ENCODE data around the gene PITX2. TPM values are rescaled to one million over a fixed set of nuclear protein-coding genes. Genes with fewer than 3 reads are reported as not detected.

Gene PITX2
- polyA plus RNA-seq, 1 donor from 2014 or later = not detected

DNA sequence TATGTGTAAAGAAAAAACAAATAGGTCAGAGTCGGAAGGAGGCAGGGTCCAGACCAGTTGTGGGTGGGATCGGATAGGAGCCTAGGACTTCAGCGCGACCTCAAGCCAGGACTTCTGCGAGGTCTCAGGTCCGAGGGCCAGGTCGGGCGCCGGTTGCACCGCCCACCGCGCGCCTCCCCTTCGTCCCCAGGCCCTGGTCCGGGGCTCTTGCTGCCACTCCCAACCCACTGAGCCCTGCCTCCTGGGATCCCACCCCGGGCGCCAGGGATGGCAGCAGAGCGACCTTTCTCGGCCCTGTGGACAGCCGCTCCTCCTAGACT is 12.3 kb downstream of the PITX2 start (continued):
- TF ChIP-seq, protein P1, sequence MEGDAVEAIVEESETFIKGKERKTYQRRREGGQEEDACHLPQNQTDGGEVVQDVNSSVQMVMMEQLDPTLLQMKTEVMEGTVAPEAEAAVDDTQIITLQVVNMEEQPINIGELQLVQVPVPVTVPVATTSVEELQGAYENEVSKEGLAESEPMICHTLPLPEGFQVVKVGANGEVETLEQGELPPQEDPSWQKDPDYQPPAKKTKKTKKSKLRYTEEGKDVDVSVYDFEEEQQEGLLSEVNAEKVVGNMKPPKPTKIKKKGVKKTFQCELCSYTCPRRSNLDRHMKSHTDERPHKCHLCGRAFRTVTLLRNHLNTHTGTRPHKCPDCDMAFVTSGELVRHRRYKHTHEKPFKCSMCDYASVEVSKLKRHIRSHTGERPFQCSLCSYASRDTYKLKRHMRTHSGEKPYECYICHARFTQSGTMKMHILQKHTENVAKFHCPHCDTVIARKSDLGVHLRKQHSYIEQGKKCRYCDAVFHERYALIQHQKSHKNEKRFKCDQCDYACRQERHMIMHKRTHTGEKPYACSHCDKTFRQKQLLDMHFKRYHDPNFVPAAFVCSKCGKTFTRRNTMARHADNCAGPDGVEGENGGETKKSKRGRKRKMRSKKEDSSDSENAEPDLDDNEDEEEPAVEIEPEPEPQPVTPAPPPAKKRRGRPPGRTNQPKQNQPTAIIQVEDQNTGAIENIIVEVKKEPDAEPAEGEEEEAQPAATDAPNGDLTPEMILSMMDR (IDR thresholded peaks at IDR 0.05; ENCODE audit: poor library complexity, severe bottlenecking) = no peak

DNA sequence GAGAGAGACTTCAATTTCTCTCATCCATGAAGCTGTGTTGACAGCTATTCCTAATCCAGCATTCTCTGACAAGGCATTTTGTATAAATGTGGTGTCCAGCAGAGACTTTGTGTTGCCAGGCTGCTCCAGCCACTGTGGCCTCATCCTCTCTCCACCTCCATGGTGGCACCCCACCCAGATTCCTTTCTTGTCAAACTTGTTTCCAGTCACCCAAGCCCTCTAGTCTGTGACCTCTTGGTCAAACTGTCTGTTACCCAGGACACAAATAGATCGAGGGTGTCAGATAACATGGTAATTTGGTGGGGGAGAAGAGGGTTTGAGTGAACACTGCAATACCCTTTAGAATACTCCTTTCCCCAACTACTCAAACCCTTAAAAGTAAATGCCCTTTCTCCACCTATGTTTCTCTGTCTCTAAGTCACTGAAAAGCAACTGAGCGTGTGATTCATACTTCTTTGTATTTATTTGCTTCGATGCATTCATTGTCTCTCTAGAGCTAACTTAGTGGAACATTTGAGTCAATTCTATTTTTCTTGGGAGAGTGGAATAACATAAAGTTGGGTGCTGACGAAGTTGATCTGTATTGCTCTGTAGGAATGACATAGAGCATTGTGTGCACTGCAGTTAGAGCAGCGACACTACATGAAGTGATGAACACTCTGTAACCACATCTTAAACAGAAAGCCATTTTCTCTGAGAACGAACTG is 13.7 kb downstream of the PITX2 start:
- no peak overlapping the region for H2AFZ ChIP-seq (ENCODE audit: low read depth, low read length)
- H3F3A ChIP-seq (ENCODE audit: insufficient read depth, low read length, poor library complexity, severe bottlenecking) = no peaks in the 10 kb centered on the region
- no peak overlapping the region for H3K9ac ChIP-seq (ENCODE audit: low read length)
- no peak overlapping the region for H3K27ac ChIP-seq (ENCODE audit: low read length)
- no peak overlapping the region for H3K4me3 ChIP-seq (ENCODE audit: low read length)
- H3K9me2 ChIP-seq (ENCODE audit: insufficient read depth, low read length) = no peaks in the 10 kb centered on the region
- no peak overlapping the region for H3K4me2 ChIP-seq (ENCODE audit: low read length)
- TF ChIP-seq, protein P2, sequence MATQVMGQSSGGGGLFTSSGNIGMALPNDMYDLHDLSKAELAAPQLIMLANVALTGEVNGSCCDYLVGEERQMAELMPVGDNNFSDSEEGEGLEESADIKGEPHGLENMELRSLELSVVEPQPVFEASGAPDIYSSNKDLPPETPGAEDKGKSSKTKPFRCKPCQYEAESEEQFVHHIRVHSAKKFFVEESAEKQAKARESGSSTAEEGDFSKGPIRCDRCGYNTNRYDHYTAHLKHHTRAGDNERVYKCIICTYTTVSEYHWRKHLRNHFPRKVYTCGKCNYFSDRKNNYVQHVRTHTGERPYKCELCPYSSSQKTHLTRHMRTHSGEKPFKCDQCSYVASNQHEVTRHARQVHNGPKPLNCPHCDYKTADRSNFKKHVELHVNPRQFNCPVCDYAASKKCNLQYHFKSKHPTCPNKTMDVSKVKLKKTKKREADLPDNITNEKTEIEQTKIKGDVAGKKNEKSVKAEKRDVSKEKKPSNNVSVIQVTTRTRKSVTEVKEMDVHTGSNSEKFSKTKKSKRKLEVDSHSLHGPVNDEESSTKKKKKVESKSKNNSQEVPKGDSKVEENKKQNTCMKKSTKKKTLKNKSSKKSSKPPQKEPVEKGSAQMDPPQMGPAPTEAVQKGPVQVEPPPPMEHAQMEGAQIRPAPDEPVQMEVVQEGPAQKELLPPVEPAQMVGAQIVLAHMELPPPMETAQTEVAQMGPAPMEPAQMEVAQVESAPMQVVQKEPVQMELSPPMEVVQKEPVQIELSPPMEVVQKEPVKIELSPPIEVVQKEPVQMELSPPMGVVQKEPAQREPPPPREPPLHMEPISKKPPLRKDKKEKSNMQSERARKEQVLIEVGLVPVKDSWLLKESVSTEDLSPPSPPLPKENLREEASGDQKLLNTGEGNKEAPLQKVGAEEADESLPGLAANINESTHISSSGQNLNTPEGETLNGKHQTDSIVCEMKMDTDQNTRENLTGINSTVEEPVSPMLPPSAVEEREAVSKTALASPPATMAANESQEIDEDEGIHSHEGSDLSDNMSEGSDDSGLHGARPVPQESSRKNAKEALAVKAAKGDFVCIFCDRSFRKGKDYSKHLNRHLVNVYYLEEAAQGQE (IDR thresholded peaks at IDR 0.05; ENCODE audit: borderline replicate concordance) = no peak
- TF ChIP-seq SMC3 (conservative IDR thresholded peaks at IDR 0.05; ENCODE audit: poor library complexity) = no peak
- TF ChIP-seq, protein P1 (IDR thresholded peaks at IDR 0.05; ENCODE audit: poor library complexity, severe bottlenecking) = no peak
- no peak for TF ChIP-seq TAF1 (IDR thresholded peaks at IDR 0.05; ENCODE audit: low read depth)
- TF ChIP-seq EZH2 (IDR thresholded peaks at IDR 0.05; ENCODE audit: borderline replicate concordance, insufficient read depth, low read length, poor library complexity, severe bottlenecking) = no peak
- TF ChIP-seq RAD21 (conservative IDR thresholded peaks at IDR 0.05) = no peak
- TF ChIP-seq MXI1 (conservative IDR thresholded peaks at IDR 0.05; ENCODE audit: poor library complexity, severe bottlenecking) = no peak
- TF ChIP-seq EP300 (conservative IDR thresholded peaks at IDR 0.05; ENCODE audit: poor library complexity, severe bottlenecking) = no peak
- TF ChIP-seq POLR2AphosphoS5 (IDR thresholded peaks at IDR 0.05) = no peak
- no peaks in the 10 kb centered on the region for H3K36me3 ChIP-seq (ENCODE audit: insufficient read depth, low read length)
- H3K9me3 ChIP-seq (ENCODE audit: low read length) = no peaks in the 10 kb centered on the region
- peaks cover 68% of the 10 kb centered on the region for H3K27me3 ChIP-seq (ENCODE audit: insufficient read depth, low read depth, low read length)
- H4K20me1 ChIP-seq (ENCODE audit: insufficient read depth) = no peaks in the 10 kb centered on the region
- H3K79me2 ChIP-seq (replicated peaks; ENCODE audit: insufficient read depth, low read length) = no peaks in the 10 kb centered on the region
